HG03066 (cell line): Measurements from ENCODE around the gene RGP1.

Experiments
- ATAC-seq: cut with Tn5 transposase; IDR thresholded peaks from one replicate; pipeline ENCODE4 v1.9.1; 2021; ENCODE audit warnings: low read depth; ENCODE audit not compliant: unreplicated experiment

The RGP1 gene

DNA sequence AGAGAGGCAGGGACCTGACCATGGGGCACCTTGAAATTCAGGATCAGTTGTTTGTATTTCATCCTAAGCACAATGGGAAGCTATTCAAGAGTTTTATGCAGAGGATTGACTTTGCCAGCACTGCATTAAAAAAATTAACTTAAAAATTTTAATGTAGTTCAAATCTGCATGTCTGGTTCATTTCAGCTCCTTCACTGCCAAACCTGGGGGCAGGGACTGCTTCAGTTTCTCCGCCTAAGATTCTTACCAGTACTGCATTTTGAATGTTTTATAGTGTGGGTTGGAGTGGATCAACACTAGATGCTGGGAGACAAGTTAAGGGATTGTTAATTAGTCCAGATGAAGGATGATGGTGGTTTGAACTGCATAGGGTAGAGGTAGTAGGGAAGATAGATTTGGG is 20.7 kb downstream of the RGP1 start:
- ATAC-seq: no peak

- ATAC-seq: no peak
These were observed 22.0 kb downstream of the RGP1 start for GRCh38 chr9:35771075-35771433.

- no peak for ATAC-seq
These were observed 22.4 kb downstream of the RGP1 start for GRCh38 chr9:35771534-35771933.

DNA sequence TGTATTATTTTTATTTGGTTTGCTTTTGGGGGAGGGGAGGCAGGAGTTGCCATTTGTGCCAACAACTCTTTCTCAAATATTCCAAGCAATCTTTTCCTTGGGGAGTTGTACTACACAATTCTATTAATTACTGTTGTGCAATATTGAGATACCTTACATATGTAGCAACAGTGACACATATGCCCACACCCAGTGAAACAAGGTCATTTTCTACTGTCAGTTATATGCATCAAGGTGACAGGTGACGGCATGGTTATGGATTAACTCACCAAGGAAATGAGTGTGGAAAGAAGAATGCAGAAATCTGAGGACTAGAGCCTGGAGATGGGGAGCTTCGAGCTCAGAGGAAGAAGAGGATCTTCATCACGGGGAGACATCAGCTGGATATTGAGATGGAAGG is 22.9 kb downstream of the RGP1 start:
- no peak for ATAC-seq

GRCh38 chr9:35774907-35775635 is 26.0 kb downstream of the RGP1 start:
- no peak for ATAC-seq

- ATAC-seq: no peak
These were observed 26.9 kb downstream of the RGP1 start for GRCh38 chr9:35776018-35776417.

DNA sequence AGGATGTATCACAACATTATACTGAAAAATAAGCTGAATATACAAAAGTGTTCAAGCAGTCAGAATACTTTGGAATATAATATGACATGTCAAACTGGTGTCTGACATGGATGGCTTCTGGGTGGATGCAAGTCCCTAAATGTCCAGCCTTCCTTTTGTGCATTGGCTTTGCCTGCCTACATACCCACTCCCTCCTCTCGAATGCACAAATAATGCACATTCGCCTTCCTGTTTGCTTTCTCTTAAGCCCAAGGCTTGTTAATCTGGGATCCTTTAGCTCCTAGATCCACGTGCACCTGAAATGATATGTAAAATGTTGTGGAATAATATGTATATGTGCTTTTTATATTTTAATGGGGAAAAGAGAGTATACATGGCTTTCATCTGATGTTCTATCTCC is 29.4 kb downstream of the RGP1 start:
- ATAC-seq: no peak

GRCh38 chr9:35781066-35781465 is 32.0 kb downstream of the RGP1 start:
- ATAC-seq: no peak

DNA sequence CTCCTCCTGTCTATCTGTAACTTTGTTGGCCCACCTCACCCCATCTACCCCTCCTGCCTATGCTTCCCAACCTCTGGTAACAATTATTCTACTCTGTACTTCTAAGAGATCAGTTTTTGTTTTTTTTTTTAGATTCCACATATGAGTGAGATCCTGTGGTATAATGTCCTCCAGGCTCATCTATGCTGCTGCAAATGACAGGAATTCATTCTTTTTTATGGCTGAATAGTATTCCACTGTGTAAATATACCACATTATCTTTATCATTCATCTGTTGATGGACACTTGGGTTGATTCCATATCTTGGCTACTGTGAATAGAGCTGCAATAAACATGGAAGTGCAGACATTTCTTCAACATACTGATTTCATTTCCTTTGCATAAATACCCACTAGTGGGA is 34.3 kb downstream of the RGP1 start:
- no peak for ATAC-seq

- ATAC-seq: no peak
These were observed 40.5 kb downstream of the RGP1 start for GRCh38 chr9:35789541-35789940.

GRCh38 chr9:35790025-35790384 is 40.9 kb downstream of the RGP1 start:
- no peak for ATAC-seq

DNA sequence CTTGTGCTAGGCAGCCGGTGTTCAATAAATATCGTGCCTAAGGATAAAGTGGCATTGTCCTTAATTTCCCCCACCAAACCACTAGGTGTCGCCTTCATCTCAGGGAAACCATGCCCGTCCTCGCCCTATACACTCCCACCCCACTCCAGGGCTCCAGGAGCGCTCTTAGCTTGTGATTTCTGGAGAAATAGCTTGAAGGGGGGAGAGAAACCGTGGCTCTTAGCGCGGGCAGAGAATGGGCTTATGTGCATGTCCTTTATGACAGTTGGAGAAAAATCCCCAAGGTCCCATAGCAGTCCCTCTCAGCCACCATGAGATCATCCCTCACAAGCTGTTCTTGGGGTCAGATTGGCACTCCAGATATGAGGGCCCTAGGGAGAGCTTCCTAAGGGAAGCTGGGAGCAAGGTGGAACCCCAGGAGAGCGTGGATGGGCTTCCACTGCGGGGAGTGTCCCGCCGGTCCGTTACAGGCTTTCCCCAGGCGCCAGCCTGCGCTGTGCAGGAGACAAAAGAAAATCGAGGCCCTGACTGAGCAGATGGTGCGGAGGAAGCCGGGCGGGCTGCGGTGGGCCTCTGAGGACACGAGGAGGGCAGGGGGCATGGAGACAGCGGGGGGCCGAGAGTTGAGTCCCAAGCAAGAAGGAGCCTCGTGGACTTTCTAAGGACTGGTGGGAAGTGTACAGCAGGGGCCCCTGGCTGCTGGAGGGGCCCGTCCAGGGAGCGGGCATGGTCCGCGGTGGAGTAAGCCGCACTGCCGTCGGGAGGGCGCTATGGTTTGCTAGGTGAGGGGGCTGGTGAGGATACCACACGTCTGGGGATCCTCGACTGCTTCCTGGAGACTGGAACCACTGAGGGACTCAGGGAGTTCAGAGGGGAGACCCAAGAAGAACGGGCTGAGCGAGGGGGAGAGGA is 41.6 kb downstream of the RGP1 start:
- ATAC-seq: no peak

DNA sequence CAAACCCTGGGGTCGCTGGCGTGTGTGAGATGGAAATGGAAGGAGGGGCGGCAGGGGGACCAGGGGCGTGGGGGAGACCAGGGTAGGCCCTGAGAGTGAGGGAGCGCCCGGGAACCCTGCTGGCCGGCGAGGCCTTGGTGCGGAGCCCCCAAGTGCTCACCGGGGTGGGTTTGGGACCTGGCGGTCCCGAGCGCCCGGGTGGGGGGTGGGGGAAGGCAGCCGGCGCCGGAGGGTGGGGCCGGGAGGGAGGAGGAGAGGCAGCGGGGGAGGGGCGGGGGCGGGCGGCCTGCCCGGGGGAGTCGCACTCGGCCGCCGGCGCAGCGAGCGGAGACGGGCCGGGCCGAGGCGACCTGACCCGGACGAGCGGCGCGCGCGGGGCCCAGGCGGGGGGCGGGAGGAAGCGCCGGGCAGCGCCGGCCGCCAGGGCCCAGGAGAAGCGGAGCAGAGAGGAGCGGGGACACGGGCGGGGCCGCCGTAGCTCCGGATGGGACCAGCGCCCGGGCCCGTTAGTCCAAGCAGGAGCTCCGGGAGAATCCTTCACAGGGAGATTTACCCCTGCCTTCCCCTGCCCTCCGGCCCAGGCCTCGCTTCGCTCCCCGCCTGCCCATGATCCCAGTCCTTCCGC is 42.3 kb downstream of the RGP1 start, which contains the start of gene NPR2:
Gene NPR2, plus strand, starts transcription at position 295 of the 625 bp plus-strand sequence. CDS start 818 bp downstream, outside the sequence.
- no peak for ATAC-seq

DNA sequence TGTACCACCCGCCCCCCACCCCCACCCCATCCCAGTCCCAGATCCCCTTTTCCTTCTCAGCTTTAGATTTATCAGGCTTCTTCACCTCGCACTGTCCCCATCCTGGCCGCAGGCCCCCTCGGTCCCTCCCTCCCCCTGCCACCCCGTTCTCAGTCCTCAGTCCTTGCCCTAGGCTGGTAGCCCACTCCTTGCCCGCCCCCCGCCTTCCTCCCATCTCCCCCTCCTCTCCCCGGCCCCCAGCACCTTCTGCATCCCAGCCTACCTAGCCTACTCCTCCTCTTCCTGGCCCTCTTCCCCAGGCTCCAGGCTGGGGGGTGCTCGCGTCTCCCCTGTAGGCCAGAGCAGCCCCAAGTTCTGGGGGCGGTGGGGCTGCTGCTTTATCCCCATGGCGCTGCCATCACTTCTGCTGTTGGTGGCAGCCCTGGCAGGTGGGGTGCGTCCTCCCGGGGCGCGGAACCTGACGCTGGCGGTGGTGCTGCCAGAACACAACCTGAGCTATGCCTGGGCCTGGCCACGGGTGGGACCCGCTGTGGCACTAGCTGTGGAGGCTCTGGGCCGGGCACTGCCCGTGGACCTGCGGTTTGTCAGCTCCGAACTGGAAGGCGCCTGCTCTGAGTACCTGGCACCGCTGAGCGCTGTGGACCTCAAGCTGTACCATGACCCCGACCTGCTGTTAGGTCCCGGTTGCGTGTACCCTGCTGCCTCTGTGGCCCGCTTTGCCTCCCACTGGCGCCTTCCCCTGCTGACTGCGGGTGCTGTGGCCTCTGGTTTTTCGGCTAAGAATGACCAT is 43.1 kb downstream of the RGP1 start:
- no peak for ATAC-seq

- no peak for ATAC-seq
These were observed 43.7 kb downstream of the RGP1 start for GRCh38 chr9:35792826-35793225.

GRCh38 chr9:35793461-35793860 is 44.4 kb downstream of the RGP1 start:
- ATAC-seq: no peak

DNA sequence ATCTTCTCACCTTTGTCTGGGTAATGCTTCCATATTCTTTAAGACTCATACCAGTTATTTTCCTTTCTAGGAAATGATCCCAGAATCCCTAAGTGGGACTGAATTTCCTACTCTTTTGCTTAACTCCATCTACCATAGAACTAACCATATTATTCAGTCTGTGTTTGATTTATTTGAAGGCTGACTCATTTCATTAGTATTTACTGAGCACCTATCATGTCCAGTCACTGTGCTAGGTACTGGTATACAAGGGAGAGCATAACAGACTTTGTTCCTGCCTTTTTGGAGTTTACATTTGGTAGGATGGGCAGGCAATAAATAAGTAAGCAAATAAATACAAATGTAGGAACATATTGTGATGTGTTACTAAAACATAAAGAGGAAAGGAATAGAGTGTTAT is 46.6 kb downstream of the RGP1 start:
- no peak for ATAC-seq

- ATAC-seq: no peak
These were observed 48.4 kb downstream of the RGP1 start for GRCh38 chr9:35797311-35798109.

DNA sequence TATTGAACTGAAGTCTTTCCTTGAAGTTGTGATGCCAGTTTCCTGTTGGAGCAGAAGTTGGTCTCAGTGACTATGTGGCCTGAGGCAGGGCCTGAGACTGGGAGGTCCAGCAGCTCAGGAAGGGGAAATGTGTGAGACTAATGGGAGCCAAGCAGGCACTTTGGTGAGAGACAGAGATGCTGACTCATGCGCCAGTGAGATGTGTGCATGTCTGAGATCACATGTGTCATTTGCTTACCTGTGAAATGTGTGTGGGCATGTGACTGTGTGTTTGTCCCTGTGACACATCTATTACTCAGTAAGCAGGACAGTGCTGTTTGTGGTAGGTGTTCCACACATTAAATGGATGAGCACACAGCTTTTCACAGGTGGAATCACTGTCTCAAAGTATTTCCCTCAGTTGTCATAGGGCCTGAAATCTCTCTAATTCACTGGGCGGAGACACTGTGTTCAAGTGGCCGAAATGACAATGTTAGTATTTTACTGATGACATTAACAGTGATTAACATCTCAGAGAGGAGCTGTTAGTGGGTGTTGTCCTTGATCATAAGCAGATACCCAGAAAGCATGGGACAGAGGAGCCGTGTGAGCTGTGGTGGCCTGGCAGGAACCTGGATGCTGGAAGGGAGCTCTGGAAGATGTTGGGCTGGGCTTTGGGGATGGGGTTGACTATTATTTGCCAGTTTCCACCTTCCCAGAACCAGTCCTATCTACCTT is 49.7 kb downstream of the RGP1 start:
- ATAC-seq: no peak
